Measurements from ENCODE around the gene LUZP2.

GRCh38 chr11:24781288-24781687, 284.4 kb downstream of the LUZP2 start:
- TF ChIP-seq CTCF (IDR thresholded peaks at IDR 0.05; ENCODE audit: low read length): peak; percentile 46
- no peak for TF ChIP-seq EZH2phosphoT487 (IDR thresholded peaks at IDR 0.05; ENCODE audit: low read length)
